ENCODE data around the gene NFKBIZ. TPM values are rescaled to one million over a fixed set of nuclear protein-coding genes. Genes with fewer than 3 reads are reported as not detected.
A peak's percentile ranks its signal among the peaks of the same experiment; 100 is the strongest.
"Not testable (repeated sequence)": the region's sequence is repeated elsewhere in the genome, so short reads cannot be mapped to it uniquely, and the experiment has no call there.

NFKBIZ gene
- total RNA-seq, 2 experiments from 2014 or later = 11.8 to 26.6 TPM

DNA sequence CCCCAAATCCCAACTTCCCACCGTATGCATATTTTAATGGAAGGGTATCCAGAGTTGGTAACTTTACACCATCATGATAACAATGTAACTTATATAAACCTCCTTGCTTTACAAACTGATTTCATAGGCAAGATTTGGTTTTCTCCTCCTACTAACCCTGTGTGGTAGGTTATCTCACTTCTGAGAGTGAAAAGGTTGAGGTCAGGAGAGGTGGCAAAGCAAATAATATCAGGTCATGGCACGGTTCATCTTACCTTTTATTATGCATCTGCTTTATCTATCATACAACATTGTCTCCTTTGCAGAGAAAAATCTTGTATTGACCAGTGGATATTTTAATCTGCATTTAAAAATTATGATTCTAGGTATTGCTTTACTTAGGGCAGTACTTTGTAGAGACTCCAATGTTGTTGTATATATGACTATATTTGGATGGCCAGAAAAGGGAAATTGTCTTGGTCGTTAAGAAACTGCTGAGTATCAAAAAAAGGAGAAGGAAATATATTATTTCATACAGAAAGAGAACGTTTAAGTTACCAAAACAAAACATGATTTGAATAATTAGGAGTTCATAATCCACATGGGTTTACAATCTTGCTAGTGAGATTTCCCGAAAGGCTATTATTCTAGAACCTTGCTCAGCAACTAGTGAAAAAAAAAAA lies 30.4 kb downstream of the NFKBIZ start:
- H3K4me1 ChIP-seq (ENCODE audit: insufficient read depth, low read length, poor library complexity, severe bottlenecking) = peaks cover 11% of the 10 kb centered on the region
- POLR2A ChIA-PET = interaction anchor here (0.9 kb wide), 1 partner anchor 9 kb away, joined by 3 read pairs; no protein-coding TSS in a partner anchor
- no peak overlapping the region for H3K4me3 ChIP-seq (ENCODE audit: low read depth, low read length, poor library complexity, severe bottlenecking)
- BruUV-seq (replicated peaks) = no TSS peak
- no peak overlapping the region for H3K4me2 ChIP-seq (ENCODE audit: low read length)
- H3K36me3 ChIP-seq (ENCODE audit: insufficient read depth, low read length) = no peaks in the 10 kb centered on the region
- TF ChIP-seq, protein P1, sequence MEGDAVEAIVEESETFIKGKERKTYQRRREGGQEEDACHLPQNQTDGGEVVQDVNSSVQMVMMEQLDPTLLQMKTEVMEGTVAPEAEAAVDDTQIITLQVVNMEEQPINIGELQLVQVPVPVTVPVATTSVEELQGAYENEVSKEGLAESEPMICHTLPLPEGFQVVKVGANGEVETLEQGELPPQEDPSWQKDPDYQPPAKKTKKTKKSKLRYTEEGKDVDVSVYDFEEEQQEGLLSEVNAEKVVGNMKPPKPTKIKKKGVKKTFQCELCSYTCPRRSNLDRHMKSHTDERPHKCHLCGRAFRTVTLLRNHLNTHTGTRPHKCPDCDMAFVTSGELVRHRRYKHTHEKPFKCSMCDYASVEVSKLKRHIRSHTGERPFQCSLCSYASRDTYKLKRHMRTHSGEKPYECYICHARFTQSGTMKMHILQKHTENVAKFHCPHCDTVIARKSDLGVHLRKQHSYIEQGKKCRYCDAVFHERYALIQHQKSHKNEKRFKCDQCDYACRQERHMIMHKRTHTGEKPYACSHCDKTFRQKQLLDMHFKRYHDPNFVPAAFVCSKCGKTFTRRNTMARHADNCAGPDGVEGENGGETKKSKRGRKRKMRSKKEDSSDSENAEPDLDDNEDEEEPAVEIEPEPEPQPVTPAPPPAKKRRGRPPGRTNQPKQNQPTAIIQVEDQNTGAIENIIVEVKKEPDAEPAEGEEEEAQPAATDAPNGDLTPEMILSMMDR (conservative IDR thresholded peaks at IDR 0.05; ENCODE audit: low read length) = no peak
- no peak for TF ChIP-seq EZH2phosphoT487 (IDR thresholded peaks at IDR 0.05; ENCODE audit: borderline replicate concordance, low read depth, low read length)
- H3K27ac ChIP-seq (ENCODE audit: low read depth, low read length, poor library complexity, severe bottlenecking) = no peak overlapping the region
- CTCF ChIA-PET (ENCODE audit: unreplicated experiment) = no interaction called here
- H3K79me2 ChIP-seq (ENCODE audit: insufficient read depth, low read depth, low read length) = no peaks in the 10 kb centered on the region
- no peaks in the 10 kb centered on the region for H4K20me1 ChIP-seq (ENCODE audit: insufficient read depth, low read length)
- no peaks in the 10 kb centered on the region for H3K9me3 ChIP-seq (ENCODE audit: low read length)
- no peak for DNase-seq (ENCODE audit: low spot score)
- intact Hi-C loops (cut with micrococcal nuclease; ENCODE audit: unreplicated experiment) = no loop called here
- peak overlapping the region; percentile 8; the same call in 1 of the 2 replicates for H2AFZ ChIP-seq (ENCODE audit: low read length)
- H3K9me2 ChIP-seq (ENCODE audit: insufficient read depth, low read length) = no peaks in the 10 kb centered on the region

DNA sequence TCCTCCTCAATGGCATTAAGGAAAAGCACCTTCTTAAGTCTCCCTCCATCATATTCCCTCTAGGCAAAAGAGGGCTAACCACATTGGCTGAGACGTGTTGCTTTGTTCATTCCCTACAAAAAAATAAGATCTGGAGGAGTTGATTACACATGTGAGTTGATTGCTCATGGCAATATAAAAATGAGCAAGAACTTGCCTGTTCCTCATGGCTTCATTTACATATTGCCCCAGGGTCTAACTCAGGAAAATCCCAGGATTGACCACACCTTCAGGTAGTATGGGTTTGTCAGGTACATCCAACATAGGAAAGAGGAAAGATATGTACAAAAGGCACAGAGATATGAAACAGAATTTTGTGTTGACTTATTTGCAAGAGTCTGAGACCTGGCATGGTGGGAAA lies 35.5 kb downstream of the NFKBIZ start:
- no peak overlapping the region for H2AFZ ChIP-seq (ENCODE audit: low read length)
- POLR2A ChIA-PET = no interaction called here
- no peaks in the 10 kb centered on the region for H3K36me3 ChIP-seq (ENCODE audit: insufficient read depth, low read length)
- H3K27ac ChIP-seq (ENCODE audit: low read depth, low read length, poor library complexity, severe bottlenecking) = no peak overlapping the region
- H3K4me3 ChIP-seq (ENCODE audit: low read depth, low read length, poor library complexity, severe bottlenecking) = no peak overlapping the region
- H4K20me1 ChIP-seq (ENCODE audit: insufficient read depth, low read length) = no peaks in the 10 kb centered on the region
- CTCF ChIA-PET (ENCODE audit: unreplicated experiment) = no interaction called here
- H3K9me3 ChIP-seq (ENCODE audit: low read length) = no peaks in the 10 kb centered on the region
- peaks cover 15% of the 10 kb centered on the region for H3K4me1 ChIP-seq (ENCODE audit: insufficient read depth, low read length, poor library complexity, severe bottlenecking)
- H3K79me2 ChIP-seq (ENCODE audit: insufficient read depth, low read depth, low read length) = no peaks in the 10 kb centered on the region
- no peak overlapping the region for H3K4me2 ChIP-seq (ENCODE audit: low read length)
- H3K9me2 ChIP-seq (ENCODE audit: insufficient read depth, low read length) = no peaks in the 10 kb centered on the region
- no TSS peak for BruUV-seq (replicated peaks)
- intact Hi-C loops (cut with micrococcal nuclease; ENCODE audit: unreplicated experiment) = no loop called here
- TF ChIP-seq, protein P1 (conservative IDR thresholded peaks at IDR 0.05; ENCODE audit: low read length) = no peak
- TF ChIP-seq EZH2phosphoT487 (IDR thresholded peaks at IDR 0.05; ENCODE audit: borderline replicate concordance, low read depth, low read length) = no peak
- DNase-seq (ENCODE audit: low spot score) = no peak

GRCh38 chr3:101885584-101885983 lies 36.3 kb downstream of the NFKBIZ start:
- DNase-seq (ENCODE audit: low spot score); H3K36me3 ChIP-seq (ENCODE audit: insufficient read depth, low read length); CTCF ChIA-PET (ENCODE audit: unreplicated experiment); POLR2A ChIA-PET; intact Hi-C loops (cut with micrococcal nuclease; ENCODE audit: unreplicated experiment); H4K20me1 ChIP-seq (ENCODE audit: insufficient read depth, low read length); H3K27ac ChIP-seq (ENCODE audit: low read depth, low read length, poor library complexity, severe bottlenecking); H3K9me2 ChIP-seq (ENCODE audit: insufficient read depth, low read length); BruUV-seq (replicated peaks); H2AFZ ChIP-seq (ENCODE audit: low read length); H3K4me2 ChIP-seq (ENCODE audit: low read length); H3K9me3 ChIP-seq (ENCODE audit: low read length); H3K4me3 ChIP-seq (ENCODE audit: low read depth, low read length, poor library complexity, severe bottlenecking); H3K79me2 ChIP-seq (ENCODE audit: insufficient read depth, low read depth, low read length): not testable (repeated sequence)
- H3K4me1 ChIP-seq (ENCODE audit: insufficient read depth, low read length, poor library complexity, severe bottlenecking) = peaks cover 12% of the 10 kb centered on the region
